ENCODE measurements around the gene TENT4A.

TENT4A gene

GRCh38 chr5:6718718-6719117, 5.5 kb downstream of the TENT4A start:
- DNase-seq: no peak

- DNase-seq: no peak
These were observed 6.2 kb downstream of the TENT4A start for GRCh38 chr5:6719417-6719816.

GRCh38 chr5:6719896-6720560, 6.8 kb downstream of the TENT4A start:
- no peak for DNase-seq

GRCh38 chr5:6720561-6720921, 7.3 kb downstream of the TENT4A start:
- no peak for DNase-seq

GRCh38 chr5:6721442-6721841, 8.2 kb downstream of the TENT4A start:
- DNase-seq: no peak

GRCh38 chr5:6722015-6722414, 8.8 kb downstream of the TENT4A start:
- no peak for DNase-seq

GRCh38 chr5:6723122-6723815, 10.0 kb downstream of the TENT4A start:
- no peak for DNase-seq

- no peak for DNase-seq
These were observed 10.6 kb downstream of the TENT4A start for GRCh38 chr5:6723816-6724300.

- DNase-seq: no peak
These were observed 11.2 kb downstream of the TENT4A start for GRCh38 chr5:6724321-6724929.

GRCh38 chr5:6725421-6725820, 12.2 kb downstream of the TENT4A start:
- no peak for DNase-seq

- DNase-seq: no peak
These were observed 12.8 kb downstream of the TENT4A start for GRCh38 chr5:6726006-6726405.

GRCh38 chr5:6727231-6727630, 14.0 kb downstream of the TENT4A start:
- DNase-seq: no peak

- no peak for DNase-seq
These were observed 15.0 kb downstream of the TENT4A start for GRCh38 chr5:6728011-6728794.

- DNase-seq: no peak
These were observed 15.6 kb downstream of the TENT4A start for GRCh38 chr5:6728795-6729183.

- no peak for DNase-seq
These were observed 16.4 kb downstream of the TENT4A start for GRCh38 chr5:6729386-6730310.

GRCh38 chr5:6730407-6730806, 17.2 kb downstream of the TENT4A start:
- DNase-seq: no peak

GRCh38 chr5:6730807-6731206, 17.6 kb downstream of the TENT4A start:
- DNase-seq: no peak

- DNase-seq: no peak
These were observed 18.4 kb downstream of the TENT4A start for GRCh38 chr5:6731465-6732237.

GRCh38 chr5:6732634-6733410, 19.6 kb downstream of the TENT4A start:
- DNase-seq: no peak

- DNase-seq: no peak
These were observed 20.4 kb downstream of the TENT4A start for GRCh38 chr5:6733411-6734242.

Measured in activated CD4-positive, alpha-beta T cell treated with anti-CD3 and anti-CD28 coated beads, Interleukin-2, amount 50 U/mL, for 4 hours (primary cell).